OCI-LY1 (cell line): Measurements from ENCODE around the gene CAMTA1.

Experiments used
- H2AFZ ChIP-seq: fragments of 200-600 bp; sonication (generic), shearing (Covaris generic); 2 replicates; pipeline ENCODE4 v1.6.0; 2014; ENCODE audit warnings: antibody characterized with exemption, mild to moderate bottlenecking, low read length
- H3F3A ChIP-seq: fragments of 200-600 bp; sonication (generic), shearing (Covaris generic); 2 replicates; pipeline ENCODE4 v1.6.0; 2014; ENCODE audit warnings: mild to moderate bottlenecking, antibody characterized with exemption, low read length, moderate library complexity; ENCODE audit not compliant: insufficient read depth
- H3K27ac ChIP-seq: fragments of 200-600 bp; sonication (generic); 2 replicates; pipeline ENCODE4 v1.5.1; 2014; ENCODE audit warnings: low read length, mixed run types, mild to moderate bottlenecking, low read depth; ENCODE audit not compliant: poor library complexity, severe bottlenecking
- H3K27me3 ChIP-seq: fragments of 200-600 bp; sonication (generic); 2 replicates; pipeline ENCODE4 v1.6.0; 2014; ENCODE audit warnings: antibody characterized with exemption, mild to moderate bottlenecking, low read length, moderate library complexity; ENCODE audit not compliant: insufficient read depth
- H3K36me3 ChIP-seq: fragments of 200-600 bp; sonication (generic); 2 replicates; pipeline ENCODE4 v1.6.1; 2014; ENCODE audit warnings: mild to moderate bottlenecking, antibody characterized with exemption, low read length, moderate library complexity, mixed read lengths; ENCODE audit not compliant: insufficient read depth
- H3K4me1 ChIP-seq: fragments of 200-600 bp; sonication (generic); 2 replicates; pipeline ENCODE4 v1.5.1; 2014; ENCODE audit warnings: mild to moderate bottlenecking, low read length, moderate library complexity; ENCODE audit not compliant: insufficient read depth, severe bottlenecking
- H3K4me2 ChIP-seq: fragments of 200-600 bp; sonication (generic), shearing (Covaris generic); 2 replicates; pipeline ENCODE4 v1.6.1; 2014; ENCODE audit warnings: low read length
- H3K4me3 ChIP-seq: fragments of 200-600 bp; sonication (generic); 2 replicates; pipeline ENCODE4 v1.5.1; 2014; ENCODE audit warnings: low read length, low read depth, mild to moderate bottlenecking, mixed read lengths; ENCODE audit not compliant: poor library complexity, severe bottlenecking
- H3K79me2 ChIP-seq: fragments of 200-600 bp; shearing (Covaris generic); 2 replicates; pipeline ENCODE4 v1.6.1; 2016; ENCODE audit warnings: mixed run types, low read length, mixed read lengths; ENCODE audit not compliant: insufficient read depth
- H3K9ac ChIP-seq: fragments of 200-600 bp; sonication (generic), shearing (Covaris generic); 2 replicates; pipeline ENCODE4 v1.6.1; 2014; ENCODE audit warnings: mild to moderate bottlenecking, low read length, mixed read lengths
- H3K9me2 ChIP-seq: fragments of 200-600 bp; sonication (generic), shearing (Covaris generic); 2 replicates; pipeline ENCODE4 v1.6.1; 2014; ENCODE audit warnings: low read depth, mild to moderate bottlenecking, low read length, mixed read lengths
- H3K9me3 ChIP-seq: fragments of 200-600 bp; shearing (Covaris generic); 2 replicates; pipeline ENCODE4 v1.6.1; 2014; ENCODE audit warnings: low read length, mixed read lengths
- H4K20me1 ChIP-seq: fragments of 200-600 bp; sonication (generic), shearing (Covaris generic); 2 replicates; pipeline ENCODE4 v1.6.0; 2016; ENCODE audit warnings: mild to moderate bottlenecking, low read length; ENCODE audit not compliant: insufficient read depth
- CTCF ChIP-seq: fragments of 200-600 bp; sonication (generic), shearing (Covaris generic); IDR thresholded peaks from 2 replicates; pipeline ENCODE4 v1.5.1; 2017; ENCODE audit warnings: mild to moderate bottlenecking, antibody characterized with exemption, low read length, moderate library complexity, mixed read lengths
- EZH2 ChIP-seq: fragments of 200-600 bp; sonication (generic), shearing (Covaris generic); IDR thresholded peaks from 2 replicates; pipeline ENCODE4 v1.8.0; 2017; ENCODE audit warnings: borderline replicate concordance, mixed run types, mild to moderate bottlenecking, antibody characterized with exemption, low read length, moderate library complexity, mixed read lengths

The CAMTA1 gene

GRCh38 chr1:7046891-7047290 is 261.6 kb downstream of the CAMTA1 start:
- Histone ChIP-seq H3K36me3 (no peaks in the 10 kb centered on the region), H4K20me1 (no peaks in the 10 kb centered on the region), H3K27ac (no peak overlapping the region), H3K9me3 (no peaks in the 10 kb centered on the region), H3K4me3 (no peak overlapping the region), H3K9ac (no peak overlapping the region), H3K4me2 (no peak overlapping the region), H3K79me2 (no peaks in the 10 kb centered on the region), H3K9me2 (no peaks in the 10 kb centered on the region), H3K27me3 (peaks cover 3% of the 10 kb centered on the region; the same call in 1 of the 2 replicates), H3F3A (no peaks in the 10 kb centered on the region), H3K4me1 (no peaks in the 10 kb centered on the region), H2AFZ (no peak overlapping the region)
- TF ChIP-seq EZH2 (no peak), CTCF (no peak)

- no peaks in the 10 kb centered on the region for H3K9me2 ChIP-seq
- no peak for TF ChIP-seq CTCF
- TF ChIP-seq EZH2, result no peak
- H3K4me1 ChIP-seq, result no peaks in the 10 kb centered on the region
- H3K4me3 ChIP-seq, result no peak overlapping the region
- no peak overlapping the region for H3K9ac ChIP-seq
- no peaks in the 10 kb centered on the region for H3K79me2 ChIP-seq
- H3K27me3 ChIP-seq, result peaks cover 5% of the 10 kb centered on the region
- no peaks in the 10 kb centered on the region for H3K36me3 ChIP-seq
- H2AFZ ChIP-seq, result no peak overlapping the region
- H3K4me2 ChIP-seq, result no peak overlapping the region
- no peaks in the 10 kb centered on the region for H3K9me3 ChIP-seq
- no peak overlapping the region for H3K27ac ChIP-seq
- H3F3A ChIP-seq, result no peaks in the 10 kb centered on the region
- H4K20me1 ChIP-seq, result no peaks in the 10 kb centered on the region
These were observed 262.6 kb downstream of the CAMTA1 start for GRCh38 chr1:7047866-7048265.

- H3K4me1 ChIP-seq, result no peaks in the 10 kb centered on the region
- H3K27me3 ChIP-seq, result peaks cover 6% of the 10 kb centered on the region
- no peak for TF ChIP-seq EZH2
- no peak for TF ChIP-seq CTCF
- no peaks in the 10 kb centered on the region for H3K9me2 ChIP-seq
- H2AFZ ChIP-seq, result no peak overlapping the region
- no peaks in the 10 kb centered on the region for H3F3A ChIP-seq
- H3K36me3 ChIP-seq, result no peaks in the 10 kb centered on the region
- no peaks in the 10 kb centered on the region for H3K9me3 ChIP-seq
- no peak overlapping the region for H3K9ac ChIP-seq
- H3K79me2 ChIP-seq, result no peaks in the 10 kb centered on the region
- H3K4me3 ChIP-seq, result no peak overlapping the region
- no peaks in the 10 kb centered on the region for H4K20me1 ChIP-seq
- no peak overlapping the region for H3K4me2 ChIP-seq
- H3K27ac ChIP-seq, result no peak overlapping the region
These were observed 263.1 kb downstream of the CAMTA1 start for GRCh38 chr1:7048395-7048794.
